Mesenchymal stem cell (in vitro differentiated cells and primary cell): ENCODE results near the gene FKBP5.

ENCODE experiments used
- DNase-seq: peaks from one replicate; pipeline ENCODE4 v3.0.0-alpha.2; 2013
- H2AFZ ChIP-seq: one replicate; pipeline ENCODE4 v1.6.1; 2013; ENCODE audit warnings: low read depth, mild to moderate bottlenecking, control low read depth, inconsistent platforms, low read length, moderate library complexity
- H2AK5ac ChIP-seq: 2 replicates; pipeline ENCODE4 v1.6.1; 2013; ENCODE audit warnings: low read length, moderate library complexity, mild to moderate bottlenecking, inconsistent platforms; ENCODE audit not compliant: severe bottlenecking
- H2BK120ac ChIP-seq: one replicate; pipeline ENCODE4 v1.6.1; 2013; ENCODE audit warnings: low read depth, mild to moderate bottlenecking, inconsistent platforms, low read length, moderate library complexity
- H2BK12ac ChIP-seq, 2 experiments: one replicate each; pipeline ENCODE4 v1.6.1; 2013; ENCODE audit warnings: inconsistent platforms in 2 of 2, low read length in 2 of 2, mild to moderate bottlenecking in 2 of 2, moderate library complexity in 2 of 2, control low read depth in 1 of 2
- H2BK15ac ChIP-seq: one replicate; pipeline ENCODE4 v1.6.1; 2013; ENCODE audit warnings: mild to moderate bottlenecking, low read depth, inconsistent platforms; ENCODE audit not compliant: poor library complexity, severe bottlenecking
- H2BK5ac ChIP-seq: 2 replicates; pipeline ENCODE4 v1.6.1; 2013; ENCODE audit warnings: low read depth, mild to moderate bottlenecking, low read length, control low read depth, inconsistent platforms; ENCODE audit not compliant: poor library complexity, severe bottlenecking
- H3K14ac ChIP-seq, 2 experiments: one replicate each; pipeline ENCODE4 v1.6.1; 2013; ENCODE audit warnings: inconsistent platforms in 2 of 2, low read length in 2 of 2, control low read depth in 1 of 2, mild to moderate bottlenecking in 1 of 2, moderate library complexity in 1 of 2
- H3K18ac ChIP-seq, 2 experiments: one replicate each; pipeline ENCODE4 v1.6.1; 2013; ENCODE audit warnings: inconsistent platforms in 2 of 2, low read length in 2 of 2, control low read depth in 1 of 2, low read depth in 1 of 2, mild to moderate bottlenecking in 1 of 2
- H3K23ac ChIP-seq, 2 experiments: one replicate each; pipeline ENCODE4 v1.6.1; 2013; ENCODE audit warnings: inconsistent platforms in 2 of 2, low read length in 2 of 2, mild to moderate bottlenecking in 2 of 2, moderate library complexity in 2 of 2, control low read depth in 1 of 2
- H3K27ac ChIP-seq: 2 replicates; pipeline ENCODE4 v1.5.1; 2013; ENCODE audit warnings: mild to moderate bottlenecking, moderate library complexity, low read length, control low read depth, inconsistent platforms; ENCODE audit not compliant: poor library complexity, severe bottlenecking
- H3K27me3 ChIP-seq, 2 experiments: 2 replicates each; pipeline versions ENCODE4 v1.6.1 to v1.7.0; 2013; ENCODE audit warnings: low read length in 2 of 2, mild to moderate bottlenecking in 2 of 2, moderate library complexity in 2 of 2, control low read depth in 1 of 2, inconsistent platforms in 1 of 2; ENCODE audit not compliant: control insufficient read depth in 1 of 2, insufficient read depth in 1 of 2
- H3K36me3 ChIP-seq, 2 experiments: 2 replicates each; pipeline versions ENCODE4 v1.6.1 to v1.7.0; 2013; ENCODE audit warnings: low read length in 2 of 2, control low read depth in 1 of 2, inconsistent platforms in 1 of 2, low read depth in 1 of 2, mild to moderate bottlenecking in 1 of 2; ENCODE audit not compliant: insufficient read depth in 2 of 2, control insufficient read depth in 1 of 2
- H3K4ac ChIP-seq, 2 experiments: one replicate each; pipeline ENCODE4 v1.6.1; 2013; ENCODE audit warnings: inconsistent platforms in 2 of 2, low read length in 2 of 2, mild to moderate bottlenecking in 2 of 2, moderate library complexity in 2 of 2, control low read depth in 1 of 2, low read depth in 1 of 2
- H3K4me1 ChIP-seq: 2 replicates; pipeline ENCODE4 v1.6.1; 2013; ENCODE audit warnings: low read depth, low read length, control low read depth; ENCODE audit not compliant: control insufficient read depth, insufficient read depth
- H3K4me2 ChIP-seq: 2 replicates; pipeline ENCODE4 v1.6.1; 2013; ENCODE audit warnings: low read length, mild to moderate bottlenecking, inconsistent platforms; ENCODE audit not compliant: poor library complexity, severe bottlenecking
- H3K4me3 ChIP-seq, 2 experiments: 2 replicates each; pipeline versions ENCODE4 v1.5.1 to v1.7.0; 2013; ENCODE audit warnings: low read length in 2 of 2, mild to moderate bottlenecking in 2 of 2, control low read depth in 1 of 2, low read depth in 1 of 2; ENCODE audit not compliant: insufficient read depth in 1 of 2
- H3K79me1 ChIP-seq: replicated peaks from 2 replicates; pipeline ENCODE4 v1.6.1; 2013; ENCODE audit warnings: mild to moderate bottlenecking, control low read depth, low read length, inconsistent platforms; ENCODE audit not compliant: poor library complexity, severe bottlenecking
- H3K9ac ChIP-seq: 2 replicates; pipeline ENCODE4 v1.7.0; 2013; ENCODE audit warnings: mild to moderate bottlenecking, low read length, moderate library complexity
- H3K9me3 ChIP-seq: 2 replicates; pipeline ENCODE4 v1.7.0; 2013; ENCODE audit warnings: mild to moderate bottlenecking, low read length; ENCODE audit not compliant: control insufficient read depth
- H4K8ac ChIP-seq: one replicate; pipeline ENCODE4 v1.6.1; 2013; ENCODE audit warnings: inconsistent platforms, mild to moderate bottlenecking, low read length, moderate library complexity
- H4K91ac ChIP-seq: one replicate; pipeline ENCODE4 v1.6.1; 2013; ENCODE audit warnings: mild to moderate bottlenecking, low read length, inconsistent platforms
- WGBS: methylation state at CpG from one replicate; pipeline ENCODE4 v1.1.7; 2013; ENCODE audit warnings: mixed read lengths; 5-methylcytosine and 5-hydroxymethylcytosine counted together

FKBP5 gene

GRCh38 chr6:35566794-35567193, 121.9 kb downstream of the FKBP5 start:
- no peak overlapping the region for H3K4ac ChIP-seq
- no peak overlapping the region for H3K9ac ChIP-seq
- H2AFZ ChIP-seq, result no peak overlapping the region
- H3K27ac ChIP-seq, result no peak overlapping the region
- DNase-seq, result no peak
- H2BK120ac ChIP-seq, result no peak overlapping the region
- H3K36me3 ChIP-seq, result no peaks in the 10 kb centered on the region
- H4K8ac ChIP-seq, result no peak overlapping the region
- H3K4me1 ChIP-seq, result no peaks in the 10 kb centered on the region
- no peak overlapping the region for H2AK5ac ChIP-seq
- no peak overlapping the region for H3K14ac ChIP-seq
- no peak overlapping the region for H4K91ac ChIP-seq
- H3K23ac ChIP-seq, result no peak overlapping the region
- H3K27me3 ChIP-seq, result peaks cover 17 to 37% of the 10 kb centered on the region in 2 experiments
- H2BK12ac ChIP-seq, result no peak overlapping the region
- H3K9me3 ChIP-seq, result no peaks in the 10 kb centered on the region
- no peaks in the 10 kb centered on the region for H3K79me1 ChIP-seq
- no peak overlapping the region for H3K18ac ChIP-seq
- H3K4me3 ChIP-seq, result no peak overlapping the region
- H2BK5ac ChIP-seq, result no peak overlapping the region
- no peak overlapping the region for H2BK15ac ChIP-seq
- WGBS, result 87% methylated on average over 8 of the region's 8 CpGs
- no peak overlapping the region for H3K4me2 ChIP-seq

- no peak overlapping the region for H3K9ac ChIP-seq
- no peak overlapping the region for H3K23ac ChIP-seq
These were observed 124.0 kb downstream of the FKBP5 start for GRCh38 chr6:35564733-35565132.

GRCh38 chr6:35562060-35562459, 126.7 kb downstream of the FKBP5 start:
- peak; percentile 16 for DNase-seq
- Histone ChIP-seq H2BK15ac (no peak overlapping the region), H3K4me3 (no peak overlapping the region), H2BK120ac (no peak overlapping the region), H3K14ac (no peak overlapping the region), H3K27me3 (peaks cover 17 to 49% of the 10 kb centered on the region in 2 experiments), H2BK5ac (no peak overlapping the region), H3K9ac (no peak overlapping the region), H3K27ac (no peak overlapping the region), H2BK12ac (no peak overlapping the region), H3K9me3 (no peaks in the 10 kb centered on the region), H2AK5ac (no peak overlapping the region), H2AFZ (no peak overlapping the region), H3K36me3 (no peaks in the 10 kb centered on the region), H3K18ac (no peak overlapping the region), H4K8ac (no peak overlapping the region), H3K4me2 (no peak overlapping the region), H3K79me1 (no peaks in the 10 kb centered on the region), H4K91ac (no peak overlapping the region), H3K4ac (no peak overlapping the region), H3K4me1 (no peaks in the 10 kb centered on the region), H3K23ac (no peak overlapping the region)
- 82% methylated on average over 11 of the region's 11 CpGs for WGBS

More at GRCh38 chr6:35564733-35565132, 124.0 kb downstream of the FKBP5 start:
- Histone ChIP-seq H3K4me1 (no peaks in the 10 kb centered on the region), H3K4me2 (no peak overlapping the region), H3K18ac (no peak overlapping the region), H3K9me3 (no peaks in the 10 kb centered on the region), H3K79me1 (no peaks in the 10 kb centered on the region), H3K4ac (no peak overlapping the region), H2AK5ac (no peak overlapping the region), H3K14ac (no peak overlapping the region), H3K27ac (no peak overlapping the region), H2BK12ac (no peak overlapping the region), H2BK15ac (no peak overlapping the region), H3K27me3 (peaks cover 17 to 42% of the 10 kb centered on the region in 2 experiments), H4K91ac (no peak overlapping the region), H2BK120ac (no peak overlapping the region), H3K4me3 (no peak overlapping the region), H2BK5ac (no peak overlapping the region), H2AFZ (no peak overlapping the region), H4K8ac (no peak overlapping the region), H3K36me3 (no peaks in the 10 kb centered on the region)
- DNase-seq, result no peak

- no peak overlapping the region for H3K18ac ChIP-seq
- no peak overlapping the region for H3K4me3 ChIP-seq
- no peaks in the 10 kb centered on the region for H3K4me1 ChIP-seq
- H3K14ac ChIP-seq, result no peak overlapping the region
- H3K27me3 ChIP-seq, result peaks cover 17 to 49% of the 10 kb centered on the region in 2 experiments
- no peak overlapping the region for H3K23ac ChIP-seq
- no peak overlapping the region for H4K91ac ChIP-seq
- H2AK5ac ChIP-seq, result no peak overlapping the region
- no peak overlapping the region for H2AFZ ChIP-seq
- no peak overlapping the region for H2BK120ac ChIP-seq
- H3K4ac ChIP-seq, result no peak overlapping the region
- no peak overlapping the region for H2BK15ac ChIP-seq
- H3K4me2 ChIP-seq, result no peak overlapping the region
- H3K79me1 ChIP-seq, result no peaks in the 10 kb centered on the region
- H2BK12ac ChIP-seq, result no peak overlapping the region
- no peaks in the 10 kb centered on the region for H3K36me3 ChIP-seq
- no peak for DNase-seq
- no peak overlapping the region for H3K9ac ChIP-seq
- no peak overlapping the region for H2BK5ac ChIP-seq
- no peak overlapping the region for H3K27ac ChIP-seq
- no peak overlapping the region for H4K8ac ChIP-seq
- WGBS, result 97% methylated on average over 2 of the region's 5 CpGs
- no peaks in the 10 kb centered on the region for H3K9me3 ChIP-seq
These were observed 127.6 kb downstream of the FKBP5 start for GRCh38 chr6:35561113-35561512.
